OCI-LY1 (cell line): ENCODE data around the gene NMT2.

ENCODE experiments used
- H2AFZ ChIP-seq: fragments of 200-600 bp; sonication (generic), shearing (Covaris generic); 2 replicates; pipeline ENCODE4 v1.6.0; 2014; ENCODE audit warnings: antibody characterized with exemption, mild to moderate bottlenecking, low read length
- H3F3A ChIP-seq: fragments of 200-600 bp; sonication (generic), shearing (Covaris generic); 2 replicates; pipeline ENCODE4 v1.6.0; 2014; ENCODE audit warnings: mild to moderate bottlenecking, antibody characterized with exemption, low read length, moderate library complexity; ENCODE audit not compliant: insufficient read depth
- H3K27ac ChIP-seq: fragments of 200-600 bp; sonication (generic); 2 replicates; pipeline ENCODE4 v1.5.1; 2014; ENCODE audit warnings: low read length, mixed run types, mild to moderate bottlenecking, low read depth; ENCODE audit not compliant: poor library complexity, severe bottlenecking
- H3K27me3 ChIP-seq: fragments of 200-600 bp; sonication (generic); 2 replicates; pipeline ENCODE4 v1.6.0; 2014; ENCODE audit warnings: antibody characterized with exemption, mild to moderate bottlenecking, low read length, moderate library complexity; ENCODE audit not compliant: insufficient read depth
- H3K36me3 ChIP-seq: fragments of 200-600 bp; sonication (generic); 2 replicates; pipeline ENCODE4 v1.6.1; 2014; ENCODE audit warnings: mild to moderate bottlenecking, antibody characterized with exemption, low read length, moderate library complexity, mixed read lengths; ENCODE audit not compliant: insufficient read depth
- H3K4me1 ChIP-seq: fragments of 200-600 bp; sonication (generic); 2 replicates; pipeline ENCODE4 v1.5.1; 2014; ENCODE audit warnings: mild to moderate bottlenecking, low read length, moderate library complexity; ENCODE audit not compliant: insufficient read depth, severe bottlenecking
- H3K4me2 ChIP-seq: fragments of 200-600 bp; sonication (generic), shearing (Covaris generic); 2 replicates; pipeline ENCODE4 v1.6.1; 2014; ENCODE audit warnings: low read length
- H3K4me3 ChIP-seq: fragments of 200-600 bp; sonication (generic); 2 replicates; pipeline ENCODE4 v1.5.1; 2014; ENCODE audit warnings: low read length, low read depth, mild to moderate bottlenecking, mixed read lengths; ENCODE audit not compliant: poor library complexity, severe bottlenecking
- H3K79me2 ChIP-seq: fragments of 200-600 bp; shearing (Covaris generic); 2 replicates; pipeline ENCODE4 v1.6.1; 2016; ENCODE audit warnings: mixed run types, low read length, mixed read lengths; ENCODE audit not compliant: insufficient read depth
- H3K9ac ChIP-seq: fragments of 200-600 bp; sonication (generic), shearing (Covaris generic); 2 replicates; pipeline ENCODE4 v1.6.1; 2014; ENCODE audit warnings: mild to moderate bottlenecking, low read length, mixed read lengths
- H3K9me2 ChIP-seq: fragments of 200-600 bp; sonication (generic), shearing (Covaris generic); 2 replicates; pipeline ENCODE4 v1.6.1; 2014; ENCODE audit warnings: low read depth, mild to moderate bottlenecking, low read length, mixed read lengths
- H3K9me3 ChIP-seq: fragments of 200-600 bp; shearing (Covaris generic); 2 replicates; pipeline ENCODE4 v1.6.1; 2014; ENCODE audit warnings: low read length, mixed read lengths
- H4K20me1 ChIP-seq: fragments of 200-600 bp; sonication (generic), shearing (Covaris generic); 2 replicates; pipeline ENCODE4 v1.6.0; 2016; ENCODE audit warnings: mild to moderate bottlenecking, low read length; ENCODE audit not compliant: insufficient read depth
- CTCF ChIP-seq: fragments of 200-600 bp; sonication (generic), shearing (Covaris generic); IDR thresholded peaks from 2 replicates; pipeline ENCODE4 v1.5.1; 2017; ENCODE audit warnings: mild to moderate bottlenecking, antibody characterized with exemption, low read length, moderate library complexity, mixed read lengths
- EZH2 ChIP-seq: fragments of 200-600 bp; sonication (generic), shearing (Covaris generic); IDR thresholded peaks from 2 replicates; pipeline ENCODE4 v1.8.0; 2017; ENCODE audit warnings: borderline replicate concordance, mixed run types, mild to moderate bottlenecking, antibody characterized with exemption, low read length, moderate library complexity, mixed read lengths

The NMT2 gene

GRCh38 chr10:15172306-15172840 is 3.9 kb upstream of the NMT2 start:
- Histone ChIP-seq H3K9me3 (no peaks in the 10 kb centered on the region), H2AFZ (no peak overlapping the region), H3K4me3 (no peak overlapping the region), H3K27ac (no peak overlapping the region), H3K4me2 (no peak overlapping the region), H3K36me3 (no peaks in the 10 kb centered on the region), H3K27me3 (no peaks in the 10 kb centered on the region), H3K4me1 (peaks cover 22% of the 10 kb centered on the region), H4K20me1 (no peaks in the 10 kb centered on the region), H3K79me2 (no peaks in the 10 kb centered on the region), H3K9ac (no peak overlapping the region), H3K9me2 (no peaks in the 10 kb centered on the region), H3F3A (no peaks in the 10 kb centered on the region)
- no peak for TF ChIP-seq EZH2
- TF ChIP-seq CTCF, result no peak

DNA sequence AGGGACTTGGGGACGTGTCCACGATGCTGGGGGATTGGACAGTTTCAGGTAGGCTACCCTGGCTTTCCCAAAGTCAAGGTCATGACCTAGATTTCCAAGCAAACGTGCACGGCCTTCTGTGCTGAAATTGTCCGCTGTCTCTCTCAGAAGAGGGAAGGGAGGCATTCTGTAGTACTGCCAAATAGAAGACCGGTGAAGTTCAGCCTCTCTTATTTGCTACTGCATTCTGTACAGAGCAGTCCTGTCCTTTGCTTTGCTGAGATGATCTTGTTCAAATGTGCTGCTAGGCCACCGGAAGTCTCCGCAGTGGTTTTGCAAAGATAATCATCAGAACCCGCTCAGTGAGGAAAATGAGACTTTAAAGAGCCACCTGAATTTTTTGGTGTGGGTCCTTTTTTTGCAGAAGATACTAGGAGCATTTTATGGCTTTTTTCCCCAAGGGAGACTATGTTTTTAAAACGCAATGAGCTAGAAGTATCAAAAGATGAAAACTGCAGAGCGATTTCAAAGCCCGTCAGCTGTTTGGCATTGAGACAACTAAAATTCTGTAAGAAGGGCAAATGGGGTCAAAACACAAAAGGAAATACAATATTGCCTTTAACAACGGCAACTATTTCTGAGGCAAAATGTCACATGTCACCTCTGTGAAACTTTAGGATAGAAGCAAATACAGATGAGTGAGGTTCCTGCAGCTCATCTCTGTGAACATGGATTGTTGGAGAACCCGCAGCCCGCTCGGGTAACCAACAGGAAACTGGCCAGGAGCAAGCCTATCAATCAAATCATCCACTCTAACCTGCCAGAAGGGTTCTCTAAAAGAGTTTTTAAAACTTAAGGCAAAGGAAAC is 1.3 kb upstream of the NMT2 start:
- Histone ChIP-seq H3K4me1 (peaks cover 22% of the 10 kb centered on the region), H3K27me3 (no peaks in the 10 kb centered on the region), H3K79me2 (no peaks in the 10 kb centered on the region), H3K4me3 (peak overlapping the region; percentile 39), H3K4me2 (peak overlapping the region; percentile 58; the same call in 1 of the 2 replicates), H2AFZ (no peak overlapping the region), H3K36me3 (no peaks in the 10 kb centered on the region), H3K9me2 (no peaks in the 10 kb centered on the region), H3K9ac (peak overlapping the region; percentile 17; the same call in 1 of the 2 replicates), H3K27ac (peak overlapping the region; percentile 55), H4K20me1 (no peaks in the 10 kb centered on the region), H3K9me3 (no peaks in the 10 kb centered on the region), H3F3A (no peaks in the 10 kb centered on the region)
- TF ChIP-seq CTCF (no peak), EZH2 (no peak)

GRCh38 chr10:15168786-15169554 is 477 bp upstream of the NMT2 start:
- TF ChIP-seq EZH2 (no peak), CTCF (no peak)
- no peaks in the 10 kb centered on the region for H3K36me3 ChIP-seq
- H3K27me3 ChIP-seq, result no peaks in the 10 kb centered on the region
- peak overlapping the region; percentile 55 for H3K27ac ChIP-seq
- H3K9me3 ChIP-seq, result no peaks in the 10 kb centered on the region
- peak overlapping the region; percentile 58 for H3K4me2 ChIP-seq
- H3K79me2 ChIP-seq, result no peaks in the 10 kb centered on the region
- H3K9ac ChIP-seq, result peak overlapping the region; percentile 17; the same call in 1 of the 2 replicates
- H3F3A ChIP-seq, result no peaks in the 10 kb centered on the region
- H4K20me1 ChIP-seq, result no peaks in the 10 kb centered on the region
- no peaks in the 10 kb centered on the region for H3K9me2 ChIP-seq
- H2AFZ ChIP-seq, result no peak overlapping the region
- peaks cover 22% of the 10 kb centered on the region for H3K4me1 ChIP-seq
- peak overlapping the region; percentile 39 for H3K4me3 ChIP-seq
